Natural killer cell (primary cell): ENCODE data around the gene KAZN. TPM values are rescaled to one million over a fixed set of nuclear protein-coding genes. Genes with fewer than 3 reads are reported as not detected.

Source experiments
- ATAC-seq, 3 donors: fragments of 150-1000 bp in 2 of 3; fragments of 200-7000 bp in 1 of 3; cut with Tn5 transposase; 1 replicate in 1 of 3; 2 replicates in 2 of 3; pipeline ENCODE4 v1.10.0; 2021; ENCODE audit warnings: mild to moderate bottlenecking in 2 of 3, moderate library complexity in 2 of 3
- DNase-seq, 2 donors: peaks; one replicate each; pipeline versions ENCODE4 v3.0.0 to v3.0.0-alpha.2; 2013 to 2021; ENCODE audit warnings: mixed read lengths in 1 of 2
- H3K27ac ChIP-seq: one replicate; pipeline ENCODE4 v1.5.1; 2013; ENCODE audit warnings: mild to moderate bottlenecking, low read length
- H3K27me3 ChIP-seq: one replicate; pipeline ENCODE4 v1.6.1; 2013; ENCODE audit warnings: low read length; ENCODE audit not compliant: control insufficient read depth, insufficient read depth
- H3K36me3 ChIP-seq: one replicate; pipeline ENCODE4 v1.6.1; 2013; ENCODE audit warnings: low read length; ENCODE audit not compliant: control insufficient read depth, insufficient read depth
- H3K4me1 ChIP-seq: one replicate; pipeline ENCODE4 v1.6.1; 2013; ENCODE audit warnings: low read length; ENCODE audit not compliant: control insufficient read depth, insufficient read depth
- H3K4me3 ChIP-seq: one replicate; pipeline ENCODE4 v1.5.1; 2013; ENCODE audit warnings: low read length
- H3K9me3 ChIP-seq: one replicate; pipeline ENCODE4 v1.6.1; 2013; ENCODE audit warnings: low read length; ENCODE audit not compliant: control insufficient read depth, insufficient read depth
- H3K27ac Mint-ChIP-seq, 2 donors: one replicate each; pipeline ENCODE4 v1.8.0; 2022; ENCODE audit warnings: mild to moderate bottlenecking in 2 of 2, mixed read lengths in 2 of 2, moderate library complexity in 1 of 2
- H3K27me3 Mint-ChIP-seq, 2 donors: one replicate each; pipeline ENCODE4 v1.8.0; 2022; ENCODE audit warnings: low read depth in 2 of 2, mixed read lengths in 2 of 2
- H3K36me3 Mint-ChIP-seq: one replicate; pipeline ENCODE4 v1.8.0; 2022; ENCODE audit warnings: mixed read lengths
- H3K4me1 Mint-ChIP-seq, 2 donors: one replicate each; pipeline ENCODE4 v1.8.0; 2022; ENCODE audit warnings: mixed read lengths in 2 of 2
- H3K4me3 Mint-ChIP-seq: one replicate; pipeline ENCODE4 v1.8.0; 2022; ENCODE audit warnings: mild to moderate bottlenecking, moderate library complexity, mixed read lengths
- H3K9me3 Mint-ChIP-seq, 2 donors: one replicate each; pipeline ENCODE4 v1.8.0; 2022; ENCODE audit warnings: mixed read lengths in 2 of 2
- WGBS: methylation state at CpG from one replicate; pipeline ENCODE4 v1.1.7; 2013; ENCODE audit warnings: missing lambda C conversion rate; ENCODE audit not compliant: insufficient coverage; 5-methylcytosine and 5-hydroxymethylcytosine counted together
- intact Hi-C: fragments of 100-400 bp; cut with micrococcal nuclease; formaldehyde crosslinking; loops from one replicate; pipeline ENCODE4 v1.14.2; 2022
- total RNA-seq, 4 donors: library from RNA; stranded (reverse); fragments of 120-200 nt in 1 of 4; gene quantifications; one replicate each; pipeline versions ENCODE4 v1.2.3 to v1.2.4, GENCODE V29; 2013 to 2022
- TF ChIP-seq, protein P1 (sequence below): fragments of 200-600 bp; IDR thresholded peaks from one replicate; pipeline ENCODE4 v1.8.0; 2022; ENCODE audit warnings: antibody characterized with exemption

KAZN gene
- total RNA-seq, 3 donors from 2014 or later (not counting 1 experiment from before 2014, with no cell fraction given) = 1.2 to 2.0 (median 1.7) TPM

DNA sequence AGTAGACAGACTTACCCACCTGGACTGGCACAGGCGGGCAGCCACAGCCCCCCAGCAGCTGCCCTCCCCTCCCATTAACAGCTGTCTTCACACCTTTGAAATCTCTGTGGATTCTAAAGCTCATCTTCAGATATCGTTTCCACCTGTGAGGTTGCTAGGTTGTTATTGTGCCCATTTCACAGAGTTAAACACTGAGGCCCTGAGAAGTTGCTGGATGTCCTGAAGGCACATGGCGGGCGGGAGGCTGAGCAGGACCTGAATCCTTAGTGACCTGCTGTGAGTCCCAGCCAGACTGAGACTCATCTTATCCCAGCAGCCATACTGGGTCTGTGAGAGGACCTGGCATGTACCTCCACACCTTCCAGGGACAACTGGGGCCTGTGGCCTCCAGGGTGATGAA lies 420.3 kb downstream of the KAZN start:
- no peaks in the 10 kb centered on the region for H3K4me1 Mint-ChIP-seq
- Histone ChIP-seq H3K27me3 (no peaks in the 10 kb centered on the region), H3K4me1 (peaks cover 3% of the 10 kb centered on the region), H3K9me3 (no peaks in the 10 kb centered on the region), H3K4me3 (no peak overlapping the region), H3K36me3 (no peaks in the 10 kb centered on the region), H3K27ac (no peak overlapping the region)
- H3K9me3 Mint-ChIP-seq = no peaks in the 10 kb centered on the region
- intact Hi-C loops = no loop called here
- no peak for DNase-seq
- no peak for ATAC-seq
- 89% methylated on average over 4 of the region's 4 CpGs for WGBS
- H3K4me3 Mint-ChIP-seq = no peak overlapping the region
- no peaks in the 10 kb centered on the region for H3K36me3 Mint-ChIP-seq
- TF ChIP-seq, protein P1, sequence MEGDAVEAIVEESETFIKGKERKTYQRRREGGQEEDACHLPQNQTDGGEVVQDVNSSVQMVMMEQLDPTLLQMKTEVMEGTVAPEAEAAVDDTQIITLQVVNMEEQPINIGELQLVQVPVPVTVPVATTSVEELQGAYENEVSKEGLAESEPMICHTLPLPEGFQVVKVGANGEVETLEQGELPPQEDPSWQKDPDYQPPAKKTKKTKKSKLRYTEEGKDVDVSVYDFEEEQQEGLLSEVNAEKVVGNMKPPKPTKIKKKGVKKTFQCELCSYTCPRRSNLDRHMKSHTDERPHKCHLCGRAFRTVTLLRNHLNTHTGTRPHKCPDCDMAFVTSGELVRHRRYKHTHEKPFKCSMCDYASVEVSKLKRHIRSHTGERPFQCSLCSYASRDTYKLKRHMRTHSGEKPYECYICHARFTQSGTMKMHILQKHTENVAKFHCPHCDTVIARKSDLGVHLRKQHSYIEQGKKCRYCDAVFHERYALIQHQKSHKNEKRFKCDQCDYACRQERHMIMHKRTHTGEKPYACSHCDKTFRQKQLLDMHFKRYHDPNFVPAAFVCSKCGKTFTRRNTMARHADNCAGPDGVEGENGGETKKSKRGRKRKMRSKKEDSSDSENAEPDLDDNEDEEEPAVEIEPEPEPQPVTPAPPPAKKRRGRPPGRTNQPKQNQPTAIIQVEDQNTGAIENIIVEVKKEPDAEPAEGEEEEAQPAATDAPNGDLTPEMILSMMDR = no peak
- peaks cover 0 to 6% of the 10 kb centered on the region in 2 donors for H3K27me3 Mint-ChIP-seq
- H3K27ac Mint-ChIP-seq = no peak overlapping the region

DNA sequence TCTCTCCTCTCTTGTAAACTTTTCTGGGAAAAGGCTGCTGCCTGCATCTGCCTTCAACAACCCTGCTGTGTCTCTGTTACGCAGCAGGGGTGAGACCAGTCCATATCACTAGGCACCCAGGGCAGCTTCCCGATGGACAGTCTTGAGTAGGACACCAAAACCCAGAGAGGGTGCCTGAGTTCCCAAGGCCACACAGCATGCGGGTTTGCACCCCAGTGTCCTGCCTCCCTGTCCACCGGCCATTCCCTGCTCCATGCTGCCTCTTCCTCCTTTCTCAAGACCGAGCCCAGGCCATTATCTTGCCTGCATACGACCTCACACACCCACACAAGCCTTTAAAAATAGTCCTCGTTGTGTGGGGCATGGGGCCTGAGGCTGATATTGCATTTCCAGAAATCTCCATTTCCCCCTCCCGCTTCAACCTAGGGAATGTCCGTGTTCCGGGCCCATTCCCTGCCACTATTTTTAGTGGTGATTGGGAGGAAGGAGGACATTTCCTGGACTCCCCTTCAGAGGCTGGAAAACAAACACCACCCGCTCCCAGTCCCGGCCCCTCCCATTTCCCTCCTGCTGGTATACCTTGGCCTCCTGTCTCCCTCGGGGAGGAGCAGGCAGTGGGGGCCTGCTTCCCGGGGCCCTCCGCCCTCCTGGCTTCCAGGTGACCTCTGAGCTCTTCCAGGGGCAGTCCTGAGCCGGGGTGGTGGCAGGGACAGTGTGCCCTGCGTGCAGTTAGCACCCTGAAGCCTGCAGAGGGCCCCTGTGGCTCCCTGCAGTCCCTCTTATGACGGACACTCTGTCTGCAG lies 422.7 kb downstream of the KAZN start:
- no peaks in the 10 kb centered on the region for H3K36me3 ChIP-seq
- Mint-ChIP-seq H3K36me3 (no peaks in the 10 kb centered on the region), H3K27me3 (peaks cover 0 to 11% of the 10 kb centered on the region in 2 donors), H3K9me3 (no peaks in the 10 kb centered on the region), H3K27ac (no peak overlapping the region), H3K4me1 (no peaks in the 10 kb centered on the region), H3K4me3 (no peak overlapping the region)
- no peaks in the 10 kb centered on the region for H3K9me3 ChIP-seq
- TF ChIP-seq, protein P1 = no peak
- no peak overlapping the region for H3K4me3 ChIP-seq
- ATAC-seq = no peak
- intact Hi-C loops = loop anchor here (10.0 kb wide), 1 partner anchor 86 kb away; no protein-coding TSS in a partner anchor
- DNase-seq = no peak
- 72% methylated on average over 15 of the region's 18 CpGs for WGBS
- peaks cover 3% of the 10 kb centered on the region for H3K4me1 ChIP-seq
- no peaks in the 10 kb centered on the region for H3K27me3 ChIP-seq
- H3K27ac ChIP-seq = no peak overlapping the region

DNA sequence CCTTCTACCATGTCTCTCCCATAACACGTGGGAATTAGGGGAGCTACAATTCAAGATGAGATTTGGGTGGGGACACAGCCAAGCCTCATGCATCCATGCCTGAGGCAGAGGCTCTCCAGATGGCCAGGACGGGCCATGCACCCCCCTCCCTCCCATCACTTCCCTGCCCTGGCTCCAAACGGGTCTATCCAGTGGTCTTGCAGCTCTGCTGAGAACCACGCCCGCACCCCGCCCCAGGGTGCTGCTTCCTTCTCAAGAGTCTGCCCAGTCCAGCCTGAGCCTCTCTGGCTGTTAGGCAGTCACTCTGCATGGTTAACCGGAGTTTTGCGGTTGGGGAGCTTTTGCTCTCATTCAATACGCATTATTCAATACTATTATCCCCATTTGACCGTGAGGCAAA lies 423.6 kb downstream of the KAZN start:
- no peaks in the 10 kb centered on the region for H3K9me3 Mint-ChIP-seq
- 93% methylated on average over 9 of the region's 10 CpGs for WGBS
- H3K27ac ChIP-seq = no peak overlapping the region

More for the DNA sequence above, 423.6 kb downstream of the KAZN start:
- no peak overlapping the region for H3K4me3 Mint-ChIP-seq
- H3K4me3 ChIP-seq = no peak overlapping the region
- H3K36me3 ChIP-seq = no peaks in the 10 kb centered on the region
- intact Hi-C loops = loop anchor here (10.0 kb wide), 1 partner anchor 87 kb away; no protein-coding TSS in a partner anchor
- peaks cover 0 to 11% of the 10 kb centered on the region in 2 donors for H3K27me3 Mint-ChIP-seq
- ATAC-seq (no peak), DNase-seq (no peak)
- no peaks in the 10 kb centered on the region for H3K27me3 ChIP-seq
- no peak overlapping the region for H3K27ac Mint-ChIP-seq
- H3K9me3 ChIP-seq = no peaks in the 10 kb centered on the region
- no peaks in the 10 kb centered on the region for H3K4me1 ChIP-seq
- H3K4me1 Mint-ChIP-seq = no peaks in the 10 kb centered on the region
- H3K36me3 Mint-ChIP-seq = no peaks in the 10 kb centered on the region
- TF ChIP-seq, protein P1 = no peak
